Bronchial epithelial cell (primary cell): Measurements from ENCODE around the gene ARRB1. TPM values are rescaled to one million over a fixed set of nuclear protein-coding genes. Genes with fewer than 3 reads are reported as not detected.

Experiments used
- DNase-seq: peaks from one replicate; pipeline ENCODE4 v3.0.0-alpha.2; 2010; ENCODE audit warnings: low read depth
- FAIRE-seq: peaks from 2 replicates; lab custom pipeline; 2011; peaks lifted over from hg19 to GRCh38; lab: Jason Lieb, UNC
- H3K27me3 ChIP-seq: 2 replicates; pipeline ENCODE4 v1.5.1; 2011; ENCODE audit warnings: low read length; ENCODE audit not compliant: control insufficient read depth, insufficient read depth
- H3K36me3 ChIP-seq: 2 replicates; pipeline ENCODE4 v1.5.1; 2011; ENCODE audit warnings: low read length; ENCODE audit not compliant: control insufficient read depth, insufficient read depth
- H3K4me3 ChIP-seq: 2 replicates; pipeline ENCODE4 v1.5.1; 2011; ENCODE audit warnings: mild to moderate bottlenecking, low read depth, low read length, control low read depth
- total RNA-seq: library from RNA; depleted of rRNA; stranded (reverse); fragments of >200 nt; gene quantifications from 2 replicates; pipeline ENCODE4 v1.2.1, GENCODE V29; 2014
- TF ChIP-seq, protein P1 (sequence below): IDR thresholded peaks from 2 replicates; pipeline ENCODE4 v1.5.1; 2011; ENCODE audit warnings: mild to moderate bottlenecking, moderate library complexity, low read length, control low read depth, inconsistent platforms; ENCODE audit not compliant: insufficient read depth, severe bottlenecking

The ARRB1 gene
- total RNA-seq, 1 donor from 2014 or later, result 0.26 TPM

- H3K36me3 ChIP-seq, result no peaks in the 10 kb centered on the region
- TF ChIP-seq, protein P1, sequence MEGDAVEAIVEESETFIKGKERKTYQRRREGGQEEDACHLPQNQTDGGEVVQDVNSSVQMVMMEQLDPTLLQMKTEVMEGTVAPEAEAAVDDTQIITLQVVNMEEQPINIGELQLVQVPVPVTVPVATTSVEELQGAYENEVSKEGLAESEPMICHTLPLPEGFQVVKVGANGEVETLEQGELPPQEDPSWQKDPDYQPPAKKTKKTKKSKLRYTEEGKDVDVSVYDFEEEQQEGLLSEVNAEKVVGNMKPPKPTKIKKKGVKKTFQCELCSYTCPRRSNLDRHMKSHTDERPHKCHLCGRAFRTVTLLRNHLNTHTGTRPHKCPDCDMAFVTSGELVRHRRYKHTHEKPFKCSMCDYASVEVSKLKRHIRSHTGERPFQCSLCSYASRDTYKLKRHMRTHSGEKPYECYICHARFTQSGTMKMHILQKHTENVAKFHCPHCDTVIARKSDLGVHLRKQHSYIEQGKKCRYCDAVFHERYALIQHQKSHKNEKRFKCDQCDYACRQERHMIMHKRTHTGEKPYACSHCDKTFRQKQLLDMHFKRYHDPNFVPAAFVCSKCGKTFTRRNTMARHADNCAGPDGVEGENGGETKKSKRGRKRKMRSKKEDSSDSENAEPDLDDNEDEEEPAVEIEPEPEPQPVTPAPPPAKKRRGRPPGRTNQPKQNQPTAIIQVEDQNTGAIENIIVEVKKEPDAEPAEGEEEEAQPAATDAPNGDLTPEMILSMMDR, result no peak
- H3K4me3 ChIP-seq, result no peak overlapping the region
- no peak for FAIRE-seq
- no peaks in the 10 kb centered on the region for H3K27me3 ChIP-seq
- no peak for DNase-seq
These were observed 38.5 kb upstream of the ARRB1 start for GRCh38 chr11:75389925-75390324.

GRCh38 chr11:75389276-75389605, 37.8 kb upstream of the ARRB1 start:
- Histone ChIP-seq H3K4me3 (no peak overlapping the region), H3K27me3 (no peaks in the 10 kb centered on the region), H3K36me3 (no peaks in the 10 kb centered on the region)
- no peak for DNase-seq
- no peak for FAIRE-seq
- TF ChIP-seq, protein P1, result no peak

GRCh38 chr11:75388386-75389275, 37.2 kb upstream of the ARRB1 start:
- peak; percentile 74 for DNase-seq
- TF ChIP-seq, protein P1, result peak; percentile 72
- no peak for FAIRE-seq
- no peak overlapping the region for H3K4me3 ChIP-seq
- no peaks in the 10 kb centered on the region for H3K27me3 ChIP-seq
- H3K36me3 ChIP-seq, result no peaks in the 10 kb centered on the region

DNA sequence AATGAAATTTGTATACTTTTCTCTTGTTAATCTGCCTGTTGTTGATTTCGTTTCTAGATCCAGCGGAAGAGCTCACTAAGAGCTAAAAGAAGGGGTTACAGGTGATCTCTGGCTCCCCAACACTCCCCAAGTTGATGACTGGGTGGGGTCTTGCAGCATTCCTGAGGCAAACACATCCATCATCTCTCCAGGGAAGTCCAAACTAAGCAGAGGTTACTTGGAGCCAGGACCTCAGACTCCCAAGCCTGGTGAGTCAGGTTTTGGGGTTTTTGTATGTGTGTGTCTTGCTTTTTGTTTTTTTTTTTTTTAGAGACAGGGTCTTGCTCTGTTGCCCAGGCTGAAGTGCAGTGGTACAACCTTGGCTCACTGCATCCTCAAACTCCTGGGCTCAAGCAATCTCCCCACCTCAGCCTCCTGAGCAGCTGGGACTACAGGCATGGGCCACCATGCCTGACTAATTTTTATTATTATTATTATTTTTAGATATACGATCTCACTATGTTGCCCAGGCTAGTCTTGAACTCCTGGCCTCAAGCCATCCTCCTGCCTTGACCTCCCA, 36.4 kb upstream of the ARRB1 start:
- H3K36me3 ChIP-seq, result no peaks in the 10 kb centered on the region
- H3K4me3 ChIP-seq, result no peak overlapping the region
- H3K27me3 ChIP-seq, result no peaks in the 10 kb centered on the region
- TF ChIP-seq, protein P1, result no peak
- FAIRE-seq, result no peak
- DNase-seq, result no peak

DNA sequence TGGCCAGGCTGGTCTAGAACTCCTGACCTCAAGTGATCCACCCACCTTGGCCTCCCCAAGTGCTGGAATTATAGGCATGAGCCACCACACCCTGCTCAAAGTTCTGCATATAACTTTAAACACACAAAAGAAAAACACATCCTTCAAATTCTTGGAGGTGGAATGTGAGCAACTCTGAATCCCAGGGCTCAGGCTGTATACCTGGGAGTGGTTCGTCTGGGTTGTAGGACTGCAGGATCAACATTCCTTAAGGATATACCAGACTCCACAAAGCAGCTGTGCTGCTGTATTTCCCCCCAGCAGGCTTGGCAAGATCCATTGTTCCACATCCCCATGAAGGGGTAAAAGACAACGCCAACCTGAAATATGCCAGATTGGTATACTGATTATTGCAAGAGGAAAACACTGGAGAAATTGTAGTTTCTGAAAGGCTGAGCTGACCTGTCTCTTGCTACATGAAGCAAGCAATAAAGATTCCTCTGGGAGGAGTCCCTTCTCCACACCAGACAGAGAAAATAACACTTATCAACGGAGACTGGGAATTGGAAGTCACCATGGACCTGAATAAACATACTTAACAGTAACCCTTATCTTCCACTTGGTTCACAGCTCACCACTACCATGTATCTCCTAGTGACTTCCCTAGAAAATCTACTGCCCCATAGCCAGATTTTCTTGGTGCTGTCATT, 35.6 kb upstream of the ARRB1 start:
- Histone ChIP-seq H3K27me3 (no peaks in the 10 kb centered on the region), H3K36me3 (no peaks in the 10 kb centered on the region), H3K4me3 (no peak overlapping the region)
- FAIRE-seq, result no peak
- TF ChIP-seq, protein P1, result no peak
- no peak for DNase-seq
